Lower leg skin (tissue), 4 donors: ENCODE results near the gene SEC22A. TPM values are rescaled to one million over a fixed set of nuclear protein-coding genes. Genes with fewer than 3 reads are reported as not detected.

Source experiments
- DNase-seq, 2 donors: peaks; one replicate each; pipeline ENCODE4 v3.0.0-alpha.2; 2019; ENCODE audit warnings: low spot score in 2 of 2
- H3K4me3 ChIP-seq: fragments of 200-600 bp; sonication (generic); 2 replicates; pipeline ENCODE4 v1.5.1; 2017; ENCODE audit warnings: mild to moderate bottlenecking, low read depth; ENCODE audit not compliant: poor library complexity, severe bottlenecking
- CTCF ChIP-seq, 3 donors: fragments of 450-650 bp; IDR thresholded peaks; one replicate each; pipeline ENCODE4 v1.5.1; 2016; ENCODE audit warnings: antibody characterized with exemption in 3 of 3, mild to moderate bottlenecking in 3 of 3, moderate library complexity in 2 of 3
- POLR2A ChIP-seq, 2 donors: fragments of 450-650 bp; IDR thresholded peaks; one replicate each; pipeline ENCODE4 v1.6.1; 2016 to 2017; ENCODE audit warnings: antibody characterized with exemption in 2 of 2, mild to moderate bottlenecking in 1 of 2, moderate library complexity in 1 of 2
- WGBS, 2 donors: methylation state at CpG; one replicate each; pipeline ENCODE4 v1.1.5; 2018; 5-methylcytosine and 5-hydroxymethylcytosine counted together
- intact Hi-C: fragments of 100-400 bp; cut with DNase I; formaldehyde crosslinking; loops from one replicate; pipeline ENCODE4 v1.15.0; 2023; ENCODE audit warnings: low total_unique reads
- total RNA-seq, 4 donors: library from RNA; depleted of rRNA; stranded (reverse); fragments of >200 nt; gene quantifications; one replicate each; pipeline ENCODE4 v1.1.0, GENCODE V29; 2016

Gene SEC22A
- total RNA-seq, 4 donors from 2014 or later = 20.4 to 37.4 (median 28.2) TPM

DNA sequence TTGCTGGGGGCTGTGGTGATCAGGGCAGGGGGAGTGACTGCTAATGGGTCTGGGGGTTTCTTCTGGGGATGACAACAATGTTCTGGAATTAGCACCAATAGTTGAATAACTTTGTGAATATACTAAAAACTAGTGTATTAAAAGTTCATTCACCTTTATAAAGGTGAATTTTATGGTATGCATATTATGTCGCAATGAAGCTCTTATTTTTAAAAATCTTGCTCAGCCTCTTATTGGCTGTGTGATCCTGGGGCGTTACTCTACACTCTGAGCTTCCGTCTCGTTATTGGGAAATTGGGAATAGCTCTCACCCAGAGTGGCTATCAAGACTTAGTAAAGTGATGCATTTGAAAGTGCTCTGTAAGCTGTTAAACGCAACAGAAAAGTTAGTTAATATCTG, 105.3 kb downstream of the SEC22A start:
- H3K4me3 ChIP-seq = no peak overlapping the region
- intact Hi-C loops = no loop called here
- WGBS, 2 donors = 87 to 88% methylated on average over 5 of the region's 5 CpGs
- DNase-seq = no peak
- TF ChIP-seq CTCF (IDR thresholded peaks at IDR 0.05) (no peak), POLR2A (IDR thresholded peaks at IDR 0.05) (no peak)

DNA sequence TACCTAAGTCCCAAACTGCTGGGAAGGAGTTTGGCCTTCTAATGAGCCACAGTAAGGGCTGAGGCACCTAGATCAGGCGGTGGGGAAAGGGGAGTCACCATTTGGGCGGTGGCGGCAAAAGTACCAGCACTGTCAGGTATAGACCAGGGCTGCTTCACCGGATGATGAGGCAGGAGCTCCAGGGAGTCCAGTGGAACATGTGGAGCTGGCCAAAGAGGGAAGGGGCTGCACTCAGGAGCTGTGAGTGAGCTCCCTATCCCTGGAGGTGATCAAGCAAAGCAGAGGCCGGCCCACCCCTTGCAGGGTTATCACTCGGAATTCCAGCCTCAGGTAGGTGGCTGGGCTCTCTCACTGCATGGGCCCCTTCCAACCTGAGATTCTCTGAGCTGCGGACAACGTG, 108.4 kb downstream of the SEC22A start:
- intact Hi-C loops = no loop called here
- no peak for DNase-seq
- H3K4me3 ChIP-seq = no peak overlapping the region
- TF ChIP-seq CTCF (IDR thresholded peaks at IDR 0.05) (no peak), POLR2A (IDR thresholded peaks at IDR 0.05) (no peak)
- 93 to 95% methylated on average over 8 of the region's 8 CpGs for WGBS, 2 donors

DNA sequence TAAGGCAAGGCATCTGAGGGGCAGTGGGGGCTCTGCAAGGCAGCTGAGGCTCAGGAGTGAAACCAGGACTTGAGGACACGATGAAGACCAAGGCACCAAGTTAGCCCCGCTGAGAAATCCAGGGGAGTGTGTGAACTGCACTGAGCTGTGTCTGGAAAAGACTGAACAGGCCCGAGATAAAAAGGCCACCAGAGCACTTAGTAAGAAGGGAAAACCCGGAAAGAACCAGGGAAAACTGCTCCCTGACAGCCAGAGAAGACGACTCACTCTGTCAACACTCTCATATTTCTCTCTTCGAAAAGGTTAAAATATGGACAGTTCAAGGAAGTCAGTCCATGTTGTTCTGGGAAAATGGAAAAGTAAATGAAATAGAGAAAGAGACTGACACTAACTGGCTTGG, 109.0 kb downstream of the SEC22A start:
- intact Hi-C loops = no loop called here
- TF ChIP-seq POLR2A (IDR thresholded peaks at IDR 0.05) (no peak), CTCF (IDR thresholded peaks at IDR 0.05) (no peak)
- 72 to 77% methylated on average over 6 of the region's 6 CpGs for WGBS, 2 donors
- DNase-seq = no peak
- H3K4me3 ChIP-seq = no peak overlapping the region

DNA sequence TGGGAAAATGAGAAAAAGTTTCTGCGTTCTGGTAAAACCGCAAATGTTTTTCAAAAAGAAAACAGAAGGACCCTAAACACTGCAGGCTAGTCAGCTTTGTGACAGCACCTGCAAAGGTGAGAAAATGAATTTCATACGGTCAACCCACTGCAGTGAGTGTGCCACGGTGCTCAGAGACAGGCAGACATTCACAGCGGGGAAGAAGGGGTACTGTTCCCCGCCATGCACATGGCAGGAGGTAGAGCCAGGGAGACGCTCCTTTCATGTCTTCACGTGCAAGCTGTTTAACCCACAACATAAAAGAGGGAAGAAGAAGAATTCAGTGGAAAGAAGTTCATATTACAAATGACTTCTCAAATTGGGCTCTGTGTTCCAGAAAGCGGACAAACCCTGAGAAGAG, 109.5 kb downstream of the SEC22A start:
- no peak overlapping the region for H3K4me3 ChIP-seq
- 72 to 81% methylated on average over 9 of the region's 9 CpGs for WGBS, 2 donors
- intact Hi-C loops = no loop called here
- TF ChIP-seq POLR2A (IDR thresholded peaks at IDR 0.05) = no peak
- TF ChIP-seq CTCF (IDR thresholded peaks at IDR 0.05) = no peak
- no peak for DNase-seq

DNA sequence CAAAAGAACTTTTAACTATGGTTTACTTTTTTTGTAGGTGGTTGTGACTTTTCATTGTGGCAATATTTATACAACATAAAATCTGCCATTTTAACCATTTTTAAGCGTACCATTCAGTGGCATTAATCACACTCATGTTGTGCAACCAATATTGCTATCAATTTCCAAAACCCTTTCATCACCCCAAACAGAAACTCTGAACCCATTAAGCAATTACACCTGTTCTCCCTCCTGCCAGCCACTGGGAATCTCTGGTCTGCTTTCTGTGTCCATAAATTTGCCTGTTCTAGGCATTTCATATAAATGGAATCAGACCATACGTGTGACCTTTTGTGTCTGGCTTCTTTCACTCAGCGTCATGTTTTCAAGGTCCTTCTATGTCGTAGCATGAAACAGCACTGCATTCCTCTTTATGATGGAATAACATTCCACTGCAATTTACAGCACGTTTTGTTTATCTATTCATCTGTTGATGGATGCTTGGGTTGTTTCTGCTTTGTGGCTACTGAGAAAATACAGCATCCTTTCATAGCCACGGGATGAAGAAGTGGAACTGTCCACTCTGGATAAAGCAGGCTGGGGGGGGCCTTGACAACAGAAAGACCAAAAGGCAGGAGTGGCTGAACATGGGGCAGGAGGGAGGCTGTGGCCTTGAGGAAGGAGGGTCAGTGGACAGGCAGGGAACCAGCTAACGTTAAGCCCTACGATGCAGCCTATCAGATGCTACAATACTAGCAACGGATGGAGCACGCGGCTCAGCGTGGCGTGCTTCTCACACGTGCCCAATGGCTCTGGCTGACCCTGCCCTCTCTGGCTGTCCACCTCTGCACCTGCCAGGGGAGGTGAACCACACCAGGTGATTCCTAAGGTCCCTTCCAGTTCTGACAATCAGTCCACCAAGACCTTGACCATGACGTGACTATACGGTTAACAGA, 110.9 kb downstream of the SEC22A start:
- 82 to 83% methylated on average over 16 of the region's 16 CpGs for WGBS, 2 donors
- intact Hi-C loops = no loop called here
- no peak for DNase-seq
- no peak for TF ChIP-seq POLR2A (IDR thresholded peaks at IDR 0.05)
- no peak for TF ChIP-seq CTCF (IDR thresholded peaks at IDR 0.05)
- H3K4me3 ChIP-seq = no peak overlapping the region
